ENCODE results near the gene CCDC86. TPM values are rescaled to one million over a fixed set of nuclear protein-coding genes. Genes with fewer than 3 reads are reported as not detected.

Gene CCDC86
- total and polyA plus RNA-seq, 9 of the 15 experiments (the other 6 are each of a cell fraction or from before 2014, with no cell fraction given), result 4.6 to 102 (median 25.2) TPM

GRCh38 chr11:60869451-60869825 lies 27.5 kb downstream of the CCDC86 start:
- Histone ChIP-seq H3K9ac (ENCODE audit: insufficient read depth in 1 of 2, low read depth in 2 of 2, low read length in 2 of 2) (no peak overlapping the region), H3K4me1 (replicated peaks in 1 of 2; ENCODE audit: control insufficient read depth in 2 of 2, insufficient read depth in 2 of 2, low read length in 2 of 2) (peaks cover 17 to 33% of the 10 kb centered on the region in 2 experiments), H3K36me3 (ENCODE audit: control insufficient read depth, insufficient read depth, low read length) (no peaks in the 10 kb centered on the region), H2AFZ (ENCODE audit: low read depth, low read length) (no peak overlapping the region), H4K20me1 (replicated peaks; ENCODE audit: control insufficient read depth, insufficient read depth, low read length) (no peaks in the 10 kb centered on the region; the same call in 1 of the 2 replicates), H3K4me3 (no peak overlapping the region), H3K9me3 (replicated peaks; ENCODE audit: control insufficient read depth, insufficient read depth, low read depth, low read length) (no peaks in the 10 kb centered on the region), H3K9me1 (ENCODE audit: control insufficient read depth, insufficient read depth, low read length) (no peaks in the 10 kb centered on the region), H3K27ac (ENCODE audit: extremely low read depth, low read depth, low read length) (no peak overlapping the region), H3K79me2 (ENCODE audit: control insufficient read depth, insufficient read depth, low read length) (no peaks in the 10 kb centered on the region), H3K27me3 (ENCODE audit: control insufficient read depth in 2 of 2, insufficient read depth in 2 of 2, low read length in 2 of 2) (no peaks in the 10 kb centered on the region), H3K4me2 (ENCODE audit: insufficient read depth, low read length) (no peak overlapping the region)
- FAIRE-seq (no peak), DNase-seq (ENCODE audit: extremely low read depth in 1 of 4, low spot score in 3 of 4) (no peak), ATAC-seq (no peak)
- intact Hi-C loops (cut with micrococcal nuclease), result no loop called here
- BruUV-seq (replicated peaks), result no TSS peak
- ChIA-PET CTCF (ENCODE audit: low intra/inter-chr PET ratio) (no interaction called here), POLR2A (interaction anchor here (0.6 to 1.1 kb wide), 3 partner anchors 9 to 257 kb away, joined by 3 read pairs; no protein-coding TSS in a partner anchor)
- in situ Hi-C loops (cut with MboI), result no loop called here
- 70% methylated on average over 7 of the region's 7 CpGs for WGBS (ENCODE audit: insufficient coverage, low coverage, missing lambda C conversion rate)
- TF ChIP-seq ZBTB40 (IDR thresholded peaks at IDR 0.05) (no peak), ZBTB40 (CRISPR knock-in tag; IDR thresholded peaks at IDR 0.05) (no peak), ZFP1 (CRISPR knock-in tag; IDR thresholded peaks at IDR 0.05) (no peak), KLF1 (tag; IDR thresholded peaks at IDR 0.05) (no peak), MAFK (IDR thresholded peaks at IDR 0.05; ENCODE audit: low read length) (no peak), ZNF174 (CRISPR knock-in tag; IDR thresholded peaks at IDR 0.05) (no peak), NEUROD1 (IDR thresholded peaks at IDR 0.05; ENCODE audit: borderline replicate concordance, low read depth, low read length, partially characterized antibody) (no peak), FOXO4 (CRISPR knock-in tag; IDR thresholded peaks at IDR 0.05) (no peak), ZNF311 (CRISPR knock-in tag; IDR thresholded peaks at IDR 0.05) (no peak), GABPB2 (CRISPR knock-in tag; conservative IDR thresholded peaks at IDR 0.05) (no peak), KLF13 (tag; IDR thresholded peaks at IDR 0.05; ENCODE audit: borderline replicate concordance, low read depth) (no peak), HMGN3 (IDR thresholded peaks at IDR 0.05; ENCODE audit: borderline replicate concordance, extremely low read depth, insufficient read length, low read depth, low read length) (no peak)
